HepG2 (cell line): ENCODE measurements around the gene C5AR1. TPM values are rescaled to one million over a fixed set of nuclear protein-coding genes. Genes with fewer than 3 reads are reported as not detected.

Experiments
- ELF1 ChIP-seq: sonication (generic); formaldehyde crosslinking; IDR thresholded peaks from 2 replicates; pipeline ENCODE4 v1.4.0; 2020; ENCODE audit warnings: missing genetic modification reagents
- FOXA3 ChIP-seq: IDR thresholded peaks from 2 replicates; pipeline ENCODE4 v1.6.1; 2016; ENCODE audit warnings: missing genetic modification reagents, missing compliant biosample characterization
- HNRNPH1 ChIP-seq: fragments of 200-400 bp; formaldehyde crosslinking; optimal IDR thresholded peaks from 2 replicates; pipeline ENCODE3; 2017; ENCODE audit warnings: mild to moderate bottlenecking, low read depth, low read length
- KDM2A ChIP-seq: sonication (generic); formaldehyde crosslinking; IDR thresholded peaks from 2 replicates; pipeline ENCODE4 v1.4.0; 2020; ENCODE audit warnings: low read depth, missing genetic modification reagents, borderline replicate concordance
- MEF2D ChIP-seq: sonication (generic); formaldehyde crosslinking; IDR thresholded peaks from 2 replicates; pipeline ENCODE4 v1.5.1; 2020; ENCODE audit warnings: mild to moderate bottlenecking, missing genetic modification reagents
- NCOR1 ChIP-seq: fragments of 200-600 bp; sonication (generic); IDR thresholded peaks from 2 replicates; pipeline ENCODE4 v1.7.0; 2017; ENCODE audit warnings: antibody characterized with exemption, low read length, borderline replicate concordance
- RBAK ChIP-seq: sonication (generic); formaldehyde crosslinking; IDR thresholded peaks from 2 replicates; pipeline ENCODE4 v1.5.1; 2020; ENCODE audit warnings: mild to moderate bottlenecking, missing genetic modification reagents
- TBX2 ChIP-seq: sonication (generic); formaldehyde crosslinking; IDR thresholded peaks from 2 replicates; pipeline ENCODE4 v1.5.0; 2020; ENCODE audit warnings: missing genetic modification reagents, mild to moderate bottlenecking, borderline replicate concordance
- ZMYM4 ChIP-seq: sonication (generic); formaldehyde crosslinking; IDR thresholded peaks from 2 replicates; pipeline ENCODE4 v1.8.1; 2023; ENCODE audit warnings: mild to moderate bottlenecking, missing genetic modification reagents
- ZNF138 ChIP-seq: sonication (generic); formaldehyde crosslinking; IDR thresholded peaks from 2 replicates; pipeline ENCODE4 v1.5.0; 2020; ENCODE audit warnings: mild to moderate bottlenecking, low read depth, missing genetic modification reagents
- ZSCAN30 ChIP-seq: sonication (generic); formaldehyde crosslinking; IDR thresholded peaks from 2 replicates; pipeline ENCODE4 v1.5.0; 2020; ENCODE audit warnings: mild to moderate bottlenecking, missing genetic modification reagents
- polyA plus RNA-seq, 8 experiments: library from polyadenylated mRNA; depleted of rRNA in 3 of 8; stranded (reverse) in 7 of 8; unstranded in 1 of 8; fragments of >200 nt; fragmentation: Illumina TruSeq in 4 of 8; extraction: Trizol in 4 of 8; gene quantifications; 2 replicates each; pipeline versions ENCODE4 v1.2.1 to v1.2.3, GENCODE V29; 2011 to 2016; ENCODE audit warnings: low read depth in 4 of 8, missing spikeins in 1 of 8, mixed read lengths in 1 of 8; ENCODE audit not compliant: insufficient read depth in 1 of 8
- total RNA-seq, 5 experiments: library from RNA; depleted of rRNA; stranded (reverse); fragments of >200 nt; fragmentation: Illumina TruSeq; extraction: Trizol; gene quantifications; 2 replicates each; pipeline ENCODE4 v1.2.3, GENCODE V29; 2016; ENCODE audit warnings: low read depth in 1 of 5
- TF ChIP-seq, protein P1 (sequence below): sonication (generic); formaldehyde crosslinking; IDR thresholded peaks from 2 replicates; pipeline ENCODE4 v1.4.0; 2020; ENCODE audit warnings: missing genetic modification reagents, borderline replicate concordance
- TF ChIP-seq, protein P2 (sequence below): sonication (generic); formaldehyde crosslinking; IDR thresholded peaks from 2 replicates; pipeline ENCODE4 v1.4.0; 2020; ENCODE audit warnings: missing genetic modification reagents
- TF ChIP-seq, protein P3 (sequence below): sonication (generic); formaldehyde crosslinking; IDR thresholded peaks from 2 replicates; pipeline ENCODE4 v1.4.0; 2020; ENCODE audit warnings: mild to moderate bottlenecking, missing genetic modification reagents
- TF ChIP-seq, protein P4 (sequence below): sonication (generic); formaldehyde crosslinking; IDR thresholded peaks from 2 replicates; pipeline ENCODE4 v1.4.0; 2020; ENCODE audit warnings: missing genetic modification reagents

Gene C5AR1
- total and polyA plus RNA-seq, 2 of the 13 experiments (the other 11 are each of a cell fraction or from before 2014, with no cell fraction given) = 0.07 to 1.6 TPM

DNA sequence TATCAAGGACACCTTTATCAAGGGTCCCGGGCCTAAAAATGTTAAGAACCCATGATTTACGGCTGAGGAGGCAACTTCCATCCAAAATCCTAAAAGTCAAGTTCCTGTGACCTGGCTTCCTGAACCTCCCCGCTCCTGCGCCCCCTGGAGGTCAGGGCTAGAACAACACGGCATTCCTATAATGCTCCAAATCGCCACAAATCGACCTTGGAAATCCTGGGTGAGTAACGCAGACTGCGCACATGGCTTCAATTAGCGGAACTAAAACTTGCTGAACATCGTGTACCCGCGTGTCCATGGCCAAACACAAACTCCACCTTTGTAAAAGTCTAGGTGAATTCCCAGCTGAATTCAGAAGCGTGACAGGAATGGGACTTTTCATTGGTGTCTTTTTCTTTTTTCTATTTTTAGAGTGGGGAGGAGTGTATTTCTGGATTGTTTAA is 4.3 kb upstream of the C5AR1 start (continued):
- TF ChIP-seq, protein P1, sequence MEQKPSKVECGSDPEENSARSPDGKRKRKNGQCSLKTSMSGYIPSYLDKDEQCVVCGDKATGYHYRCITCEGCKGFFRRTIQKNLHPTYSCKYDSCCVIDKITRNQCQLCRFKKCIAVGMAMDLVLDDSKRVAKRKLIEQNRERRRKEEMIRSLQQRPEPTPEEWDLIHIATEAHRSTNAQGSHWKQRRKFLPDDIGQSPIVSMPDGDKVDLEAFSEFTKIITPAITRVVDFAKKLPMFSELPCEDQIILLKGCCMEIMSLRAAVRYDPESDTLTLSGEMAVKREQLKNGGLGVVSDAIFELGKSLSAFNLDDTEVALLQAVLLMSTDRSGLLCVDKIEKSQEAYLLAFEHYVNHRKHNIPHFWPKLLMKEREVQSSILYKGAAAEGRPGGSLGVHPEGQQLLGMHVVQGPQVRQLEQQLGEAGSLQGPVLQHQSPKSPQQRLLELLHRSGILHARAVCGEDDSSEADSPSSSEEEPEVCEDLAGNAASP (CRISPR knock-in tag) = 0 out of 2 replicates have a peak, but pooled peaks have one; percentile 30
- TF ChIP-seq NCOR1 (no peak), ELF1 (CRISPR knock-in tag) (peak; percentile 74), ZMYM4 (no peak), TBX2 (CRISPR knock-in tag) (peak; percentile 49; the same call in 1 of the 2 replicates), FOXA3 (peak; percentile 52), MEF2D (CRISPR knock-in tag) (peak; percentile 94), KDM2A (CRISPR knock-in tag) (peak; percentile 74), ZNF138 (CRISPR knock-in tag) (no peak), HNRNPH1 (peak; percentile 52), RBAK (CRISPR knock-in tag) (no peak), ZSCAN30 (no peak)
- TF ChIP-seq, protein P2, sequence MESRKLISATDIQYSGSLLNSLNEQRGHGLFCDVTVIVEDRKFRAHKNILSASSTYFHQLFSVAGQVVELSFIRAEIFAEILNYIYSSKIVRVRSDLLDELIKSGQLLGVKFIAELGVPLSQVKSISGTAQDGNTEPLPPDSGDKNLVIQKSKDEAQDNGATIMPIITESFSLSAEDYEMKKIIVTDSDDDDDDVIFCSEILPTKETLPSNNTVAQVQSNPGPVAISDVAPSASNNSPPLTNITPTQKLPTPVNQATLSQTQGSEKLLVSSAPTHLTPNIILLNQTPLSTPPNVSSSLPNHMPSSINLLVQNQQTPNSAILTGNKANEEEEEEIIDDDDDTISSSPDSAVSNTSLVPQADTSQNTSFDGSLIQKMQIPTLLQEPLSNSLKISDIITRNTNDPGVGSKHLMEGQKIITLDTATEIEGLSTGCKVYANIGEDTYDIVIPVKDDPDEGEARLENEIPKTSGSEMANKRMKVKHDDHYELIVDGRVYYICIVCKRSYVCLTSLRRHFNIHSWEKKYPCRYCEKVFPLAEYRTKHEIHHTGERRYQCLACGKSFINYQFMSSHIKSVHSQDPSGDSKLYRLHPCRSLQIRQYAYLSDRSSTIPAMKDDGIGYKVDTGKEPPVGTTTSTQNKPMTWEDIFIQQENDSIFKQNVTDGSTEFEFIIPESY (CRISPR knock-in tag) = peak; percentile 74
- TF ChIP-seq, protein P3, sequence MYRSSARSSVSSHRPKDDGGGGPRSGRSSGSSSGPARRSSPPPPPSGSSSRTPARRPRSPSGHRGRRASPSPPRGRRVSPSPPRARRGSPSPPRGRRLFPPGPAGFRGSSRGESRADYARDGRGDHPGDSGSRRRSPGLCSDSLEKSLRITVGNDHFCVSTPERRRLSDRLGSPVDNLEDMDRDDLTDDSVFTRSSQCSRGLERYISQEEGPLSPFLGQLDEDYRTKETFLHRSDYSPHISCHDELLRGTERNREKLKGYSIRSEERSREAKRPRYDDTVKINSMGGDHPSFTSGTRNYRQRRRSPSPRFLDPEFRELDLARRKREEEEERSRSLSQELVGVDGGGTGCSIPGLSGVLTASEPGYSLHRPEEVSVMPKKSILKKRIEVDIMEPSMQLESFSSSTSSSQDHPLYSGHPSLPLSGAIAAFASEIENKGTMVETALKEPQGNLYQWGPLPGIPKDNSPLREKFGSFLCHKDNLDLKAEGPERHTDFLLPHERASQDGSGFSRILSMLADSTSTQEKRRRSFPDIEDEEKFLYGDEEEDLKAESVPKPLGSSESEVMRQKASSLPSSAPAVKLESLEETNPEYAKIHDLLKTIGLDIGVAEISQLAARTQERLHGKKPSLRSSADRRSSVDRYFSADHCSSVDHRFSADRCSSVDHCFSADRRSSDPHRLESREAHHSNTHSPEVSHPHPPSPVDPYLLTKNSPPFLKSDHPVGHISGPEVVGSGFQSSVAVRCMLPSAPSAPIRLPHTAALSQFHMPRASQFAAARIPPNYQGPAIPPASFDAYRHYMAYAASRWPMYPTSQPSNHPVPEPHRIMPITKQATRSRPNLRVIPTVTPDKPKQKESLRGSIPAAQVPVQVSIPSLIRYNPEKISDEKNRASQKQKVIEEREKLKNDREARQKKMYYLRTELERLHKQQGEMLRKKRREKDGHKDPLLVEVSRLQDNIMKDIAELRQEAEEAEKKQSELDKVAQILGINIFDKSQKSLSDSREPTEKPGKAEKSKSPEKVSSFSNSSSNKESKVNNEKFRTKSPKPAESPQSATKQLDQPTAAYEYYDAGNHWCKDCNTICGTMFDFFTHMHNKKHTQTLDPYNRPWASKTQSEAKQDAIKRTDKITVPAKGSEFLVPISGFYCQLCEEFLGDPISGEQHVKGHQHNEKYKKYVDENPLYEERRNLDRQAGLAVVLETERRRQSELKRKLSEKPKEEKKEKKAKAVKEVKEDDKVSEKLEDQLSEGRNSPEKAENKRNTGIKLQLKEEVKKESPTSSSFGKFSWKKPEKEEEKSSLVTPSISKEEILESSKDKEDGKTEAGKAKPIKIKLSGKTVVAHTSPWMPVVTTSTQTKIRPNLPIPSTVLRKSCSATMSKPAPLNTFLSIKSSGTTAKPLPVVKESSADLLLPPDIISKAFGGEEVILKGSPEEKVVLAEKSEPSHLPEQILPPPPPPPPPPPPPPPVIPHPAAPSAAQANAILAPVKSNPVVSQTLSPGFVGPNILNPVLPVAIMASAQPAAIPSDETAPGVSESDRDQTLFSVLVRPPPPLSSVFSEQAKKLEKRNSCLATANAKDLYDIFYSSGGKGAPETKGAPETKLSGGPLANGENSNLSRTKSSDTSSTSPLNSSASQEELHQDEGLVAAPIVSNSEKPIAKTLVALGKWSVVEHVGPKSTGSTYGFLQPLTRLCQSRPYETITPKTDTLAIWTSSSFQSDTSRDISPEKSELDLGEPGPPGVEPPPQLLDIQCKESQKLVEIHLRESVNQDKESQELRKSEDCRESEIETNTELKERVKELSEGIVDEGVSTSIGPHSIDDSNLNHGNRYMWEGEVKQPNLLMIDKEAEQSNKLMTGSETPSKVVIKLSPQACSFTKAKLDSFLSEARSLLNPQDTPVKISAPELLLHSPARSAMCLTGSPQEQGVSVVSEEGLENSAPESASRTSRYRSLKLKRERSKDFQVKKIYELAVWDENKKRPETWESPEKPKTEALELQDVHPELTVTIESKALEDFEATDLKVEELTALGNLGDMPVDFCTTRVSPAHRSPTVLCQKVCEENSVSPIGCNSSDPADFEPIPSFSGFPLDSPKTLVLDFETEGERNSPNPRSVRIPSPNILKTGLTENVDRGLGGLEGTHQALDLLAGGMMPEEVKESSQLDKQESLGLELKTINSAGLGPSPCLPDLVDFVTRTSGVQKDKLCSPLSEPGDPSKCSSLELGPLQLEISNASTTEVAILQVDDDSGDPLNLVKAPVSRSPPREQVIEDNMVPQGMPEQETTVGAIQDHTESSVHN = no peak
- TF ChIP-seq, protein P4, sequence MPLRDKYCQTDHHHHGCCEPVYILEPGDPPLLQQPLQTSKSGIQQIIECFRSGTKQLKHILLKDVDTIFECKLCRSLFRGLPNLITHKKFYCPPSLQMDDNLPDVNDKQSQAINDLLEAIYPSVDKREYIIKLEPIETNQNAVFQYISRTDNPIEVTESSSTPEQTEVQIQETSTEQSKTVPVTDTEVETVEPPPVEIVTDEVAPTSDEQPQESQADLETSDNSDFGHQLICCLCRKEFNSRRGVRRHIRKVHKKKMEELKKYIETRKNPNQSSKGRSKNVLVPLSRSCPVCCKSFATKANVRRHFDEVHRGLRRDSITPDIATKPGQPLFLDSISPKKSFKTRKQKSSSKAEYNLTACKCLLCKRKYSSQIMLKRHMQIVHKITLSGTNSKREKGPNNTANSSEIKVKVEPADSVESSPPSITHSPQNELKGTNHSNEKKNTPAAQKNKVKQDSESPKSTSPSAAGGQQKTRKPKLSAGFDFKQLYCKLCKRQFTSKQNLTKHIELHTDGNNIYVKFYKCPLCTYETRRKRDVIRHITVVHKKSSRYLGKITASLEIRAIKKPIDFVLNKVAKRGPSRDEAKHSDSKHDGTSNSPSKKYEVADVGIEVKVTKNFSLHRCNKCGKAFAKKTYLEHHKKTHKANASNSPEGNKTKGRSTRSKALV (CRISPR knock-in tag) = 0 out of 2 replicates have a peak, but pooled peaks have one; percentile 29
